HCT116 (cell line): Measurements from ENCODE around the gene FGD4. TPM values are rescaled to one million over a fixed set of nuclear protein-coding genes. Genes with fewer than 3 reads are reported as not detected.

Experiments
- ATAC-seq: fragments of 200-7000 bp; cut with Tn5 transposase; 2 replicates; pipeline ENCODE4 v1.9.1; 2020; ENCODE audit warnings: mild to moderate bottlenecking, moderate library complexity
- BruUV-seq: library from RNA; stranded (reverse); fragments of 400-500 nt; replicated peaks from 2 replicates; lab custom pipeline; 2021; lab: Mats Ljungman, UMichigan
- CTCF ChIA-PET: fragments of 300-600 bp; sonication (Branson Sonifier 250); formaldehyde crosslinking; loops from one replicate; lab custom pipeline; 2021; ENCODE audit warnings: antibody characterized with exemption; lab: Charles Lee
- POLR2A ChIA-PET: fragments of 300-600, 350-600 bp; sonication (Branson Sonifier 250); formaldehyde crosslinking; loops from one replicate; lab custom pipeline; 2021; ENCODE audit warnings: antibody characterized with exemption; lab: Charles Lee
- RAD21 ChIA-PET, 2 experiments: fragments of 300-600 bp; sonication (Branson Sonifier 250); formaldehyde crosslinking; loops; one replicate each; lab custom pipeline; 2023; ENCODE audit warnings: low total read pairs in 2 of 2; ENCODE audit not compliant: uncharacterized antibody in 2 of 2, unreplicated experiment in 2 of 2, low non-redundant PET in 1 of 2; lab: Charles Lee
- DNase-seq: peaks from one replicate; pipeline ENCODE4 v3.0.0-alpha.2; 2010; ENCODE audit warnings: low read depth, low spot score
- H2AFZ ChIP-seq: fragments of 200-600 bp; shearing (Covaris generic), sonication (generic); 2 replicates; pipeline ENCODE4 v1.6.1; 2017; ENCODE audit warnings: low read depth, mixed run types, mixed read lengths, antibody characterized with exemption, low read length; ENCODE audit not compliant: poor library complexity, severe bottlenecking
- H3K27ac ChIP-seq: 2 replicates; pipeline ENCODE4 v1.5.1; 2012; ENCODE audit warnings: low read depth, low read length
- H3K27me3 ChIP-seq: fragments of 200-600 bp; sonication (generic); 2 replicates; pipeline ENCODE4 v1.6.1; 2016; ENCODE audit warnings: mixed run types, low read length, mixed read lengths; ENCODE audit not compliant: insufficient read depth
- H3K36me3 ChIP-seq, 2 experiments: fragments of 200-500 bp in 1 of 2; fragments of 200-600 bp in 1 of 2; sonication (Bioruptor generic) in 1 of 2; sonication (generic) in 1 of 2; 2 replicates each; pipeline versions ENCODE4 v1.5.1 to v1.6.1; 2014 to 2016; ENCODE audit warnings: low read length in 2 of 2, inconsistent platforms in 1 of 2, mixed read lengths in 1 of 2, mixed run types in 1 of 2; ENCODE audit not compliant: insufficient read depth in 2 of 2, control insufficient read depth in 1 of 2
- H3K4me1 ChIP-seq, 2 experiments: fragments of 200-600 bp in 1 of 2; sonication (generic) in 1 of 2; 2 replicates each; pipeline versions ENCODE4 v1.5.1 to v1.6.1; 2012 to 2017; ENCODE audit warnings: low read length in 2 of 2, inconsistent platforms in 1 of 2, mild to moderate bottlenecking in 1 of 2, mixed read lengths in 1 of 2, mixed run types in 1 of 2, moderate library complexity in 1 of 2; ENCODE audit not compliant: insufficient read depth in 2 of 2, control insufficient read depth in 1 of 2
- H3K4me2 ChIP-seq: fragments of 200-600 bp; sonication (generic); 2 replicates; pipeline ENCODE4 v1.6.1; 2017; ENCODE audit warnings: mixed run types, low read length, mixed read lengths
- H3K4me3 ChIP-seq, 2 experiments: fragments of 200-600 bp in 1 of 2; sonication (generic) in 1 of 2; replicated peaks in 1 of 2; 2 replicates each; pipeline ENCODE4 v1.5.1; 2011 to 2016; ENCODE audit warnings: low read length in 2 of 2, control low read depth in 1 of 2, low read depth in 1 of 2, mild to moderate bottlenecking in 1 of 2, mixed read lengths in 1 of 2, mixed run types in 1 of 2
- H3K79me2 ChIP-seq: fragments of 200-600 bp; sonication (generic); 2 replicates; pipeline ENCODE4 v1.6.1; 2017; ENCODE audit warnings: mild to moderate bottlenecking, mixed run types, low read length, moderate library complexity, mixed read lengths; ENCODE audit not compliant: insufficient read depth
- H3K9ac ChIP-seq: fragments of 200-600 bp; sonication (generic); 2 replicates; pipeline ENCODE4 v1.6.1; 2016; ENCODE audit warnings: low read length, mixed read lengths
- H3K9me2 ChIP-seq: fragments of 200-600 bp; sonication (generic), shearing (Covaris generic); 2 replicates; pipeline ENCODE4 v1.6.1; 2017; ENCODE audit warnings: mixed run types, mild to moderate bottlenecking, moderate library complexity; ENCODE audit not compliant: insufficient read depth
- H3K9me3 ChIP-seq, 2 experiments: fragments of 200-500 bp in 1 of 2; fragments of 200-600 bp in 1 of 2; sonication (Bioruptor generic) in 1 of 2; sonication (generic) in 1 of 2; 2 replicates each; pipeline ENCODE4 v1.6.1; 2014 to 2017; ENCODE audit warnings: low read length in 2 of 2, mixed read lengths in 2 of 2, inconsistent platforms in 1 of 2, low read depth in 1 of 2, mild to moderate bottlenecking in 1 of 2, mixed run types in 1 of 2, moderate library complexity in 1 of 2; ENCODE audit not compliant: control insufficient read depth in 1 of 2, insufficient read depth in 1 of 2
- H4K20me1 ChIP-seq: fragments of 200-600 bp; sonication (generic), shearing (Covaris generic); 2 replicates; pipeline ENCODE4 v1.6.1; 2017; ENCODE audit warnings: mixed run types, mild to moderate bottlenecking, moderate library complexity; ENCODE audit not compliant: insufficient read depth
- ATF3 ChIP-seq: IDR thresholded peaks from 2 replicates; pipeline ENCODE4 v1.6.1; 2012
- CBX3 ChIP-seq: IDR thresholded peaks from 2 replicates; pipeline ENCODE4 v1.6.1; 2012; ENCODE audit warnings: low read depth
- CEBPB ChIP-seq: IDR thresholded peaks from 2 replicates; pipeline ENCODE4 v1.6.1; 2012; ENCODE audit warnings: low read depth
- ELF1 ChIP-seq: IDR thresholded peaks from 2 replicates; pipeline ENCODE4 v1.6.1; 2012; ENCODE audit warnings: low read depth, borderline replicate concordance
- EZH2 ChIP-seq: fragments of 200-600 bp; sonication (generic); IDR thresholded peaks from 2 replicates; pipeline ENCODE4 v1.6.1; 2017; ENCODE audit warnings: antibody characterized with exemption, mixed run types
- EZH2phosphoT487 ChIP-seq: fragments of 200-600 bp; IDR thresholded peaks from 2 replicates; pipeline ENCODE4 v1.6.1; 2018; ENCODE audit warnings: antibody characterized with exemption, borderline replicate concordance
- FOSL1 ChIP-seq: IDR thresholded peaks from 2 replicates; pipeline ENCODE4 v1.6.1; 2012; ENCODE audit warnings: low read depth
- JUND ChIP-seq: IDR thresholded peaks from 2 replicates; pipeline ENCODE4 v1.6.1; 2012
- MAX ChIP-seq: IDR thresholded peaks from 2 replicates; pipeline ENCODE4 v1.6.1; 2012
- REST ChIP-seq: IDR thresholded peaks from 2 replicates; pipeline ENCODE4 v1.6.1; 2012; ENCODE audit warnings: low read depth
- SP1 ChIP-seq: IDR thresholded peaks from 2 replicates; pipeline ENCODE4 v1.6.1; 2012; ENCODE audit warnings: low read depth
- SRF ChIP-seq: IDR thresholded peaks from 2 replicates; pipeline ENCODE4 v1.6.1; 2012; ENCODE audit warnings: low read depth
- TCF7L2 ChIP-seq: IDR thresholded peaks from 2 replicates; pipeline ENCODE4 v1.7.0; 2011; ENCODE audit warnings: borderline replicate concordance, inconsistent platforms; ENCODE audit not compliant: insufficient read depth, insufficient read length; ENCODE audit errors: extremely low read depth
- ZFX ChIP-seq: fragments of 450-650 bp; IDR thresholded peaks from 2 replicates; pipeline ENCODE4 v1.6.1; 2017
- intact Hi-C: fragments of 100-400 bp; cut with micrococcal nuclease; formaldehyde crosslinking; loops from 2 replicates; pipeline ENCODE4 v1.10.0; 2022
- total RNA-seq: library from RNA; stranded (reverse); gene quantifications from one replicate; pipeline ENCODE4 v1.2.1, GENCODE V29; 2021; ENCODE audit not compliant: unreplicated experiment
- TF ChIP-seq, protein P1 (sequence below): IDR thresholded peaks from 2 replicates; pipeline ENCODE4 v1.6.1; 2011; ENCODE audit warnings: mild to moderate bottlenecking, low read length, moderate library complexity; ENCODE audit not compliant: insufficient replicate concordance; ENCODE audit errors: extremely low read depth
- TF ChIP-seq, protein P2 (sequence below), 3 experiments: fragments of 200-600 bp in 1 of 3; sonication (generic) in 1 of 3; IDR thresholded peaks in 2 of 3; conservative IDR thresholded peaks in 1 of 3; 2 replicates each; pipeline ENCODE4 v1.5.1; 2012 to 2017; ENCODE audit warnings: low read depth in 2 of 3, low read length in 2 of 3, antibody characterized with exemption in 1 of 3, borderline replicate concordance in 1 of 3, control low read depth in 1 of 3, mild to moderate bottlenecking in 1 of 3, mixed read lengths in 1 of 3, mixed run types in 1 of 3, moderate library complexity in 1 of 3; ENCODE audit not compliant: insufficient read depth in 1 of 3

The FGD4 gene
- total RNA-seq, 1 experiment from 2014 or later: 7.7 TPM

GRCh38 chr12:32545413-32545980 is 146.1 kb downstream of the FGD4 start:
- ATAC-seq: no peak
- H3K9ac ChIP-seq: no peak overlapping the region
- H3K9me2 ChIP-seq: no peaks in the 10 kb centered on the region
- ChIA-PET RAD21 (no interaction called here), POLR2A (no interaction called here), CTCF (no interaction called here)
- H2AFZ ChIP-seq: no peak overlapping the region
- no peak overlapping the region for H3K4me3 ChIP-seq
- no peaks in the 10 kb centered on the region for H3K4me1 ChIP-seq
- DNase-seq: no peak
- no peaks in the 10 kb centered on the region for H3K36me3 ChIP-seq
- H3K27me3 ChIP-seq: no peaks in the 10 kb centered on the region
- H3K4me2 ChIP-seq: no peak overlapping the region
- H3K27ac ChIP-seq: no peak overlapping the region
- no TSS peak for BruUV-seq
- intact Hi-C loops: no loop called here
- TF ChIP-seq, protein P1, sequence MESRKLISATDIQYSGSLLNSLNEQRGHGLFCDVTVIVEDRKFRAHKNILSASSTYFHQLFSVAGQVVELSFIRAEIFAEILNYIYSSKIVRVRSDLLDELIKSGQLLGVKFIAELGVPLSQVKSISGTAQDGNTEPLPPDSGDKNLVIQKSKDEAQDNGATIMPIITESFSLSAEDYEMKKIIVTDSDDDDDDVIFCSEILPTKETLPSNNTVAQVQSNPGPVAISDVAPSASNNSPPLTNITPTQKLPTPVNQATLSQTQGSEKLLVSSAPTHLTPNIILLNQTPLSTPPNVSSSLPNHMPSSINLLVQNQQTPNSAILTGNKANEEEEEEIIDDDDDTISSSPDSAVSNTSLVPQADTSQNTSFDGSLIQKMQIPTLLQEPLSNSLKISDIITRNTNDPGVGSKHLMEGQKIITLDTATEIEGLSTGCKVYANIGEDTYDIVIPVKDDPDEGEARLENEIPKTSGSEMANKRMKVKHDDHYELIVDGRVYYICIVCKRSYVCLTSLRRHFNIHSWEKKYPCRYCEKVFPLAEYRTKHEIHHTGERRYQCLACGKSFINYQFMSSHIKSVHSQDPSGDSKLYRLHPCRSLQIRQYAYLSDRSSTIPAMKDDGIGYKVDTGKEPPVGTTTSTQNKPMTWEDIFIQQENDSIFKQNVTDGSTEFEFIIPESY: no peak
- TF ChIP-seq MAX (no peak), ZFX (no peak), TCF7L2 (no peak), ELF1 (no peak), EZH2phosphoT487 (no peak), SRF (no peak), EZH2 (no peak), ATF3 (no peak), JUND (no peak), SP1 (no peak), CBX3 (no peak), FOSL1 (no peak), CEBPB (no peak), REST (no peak)
- TF ChIP-seq, protein P2, sequence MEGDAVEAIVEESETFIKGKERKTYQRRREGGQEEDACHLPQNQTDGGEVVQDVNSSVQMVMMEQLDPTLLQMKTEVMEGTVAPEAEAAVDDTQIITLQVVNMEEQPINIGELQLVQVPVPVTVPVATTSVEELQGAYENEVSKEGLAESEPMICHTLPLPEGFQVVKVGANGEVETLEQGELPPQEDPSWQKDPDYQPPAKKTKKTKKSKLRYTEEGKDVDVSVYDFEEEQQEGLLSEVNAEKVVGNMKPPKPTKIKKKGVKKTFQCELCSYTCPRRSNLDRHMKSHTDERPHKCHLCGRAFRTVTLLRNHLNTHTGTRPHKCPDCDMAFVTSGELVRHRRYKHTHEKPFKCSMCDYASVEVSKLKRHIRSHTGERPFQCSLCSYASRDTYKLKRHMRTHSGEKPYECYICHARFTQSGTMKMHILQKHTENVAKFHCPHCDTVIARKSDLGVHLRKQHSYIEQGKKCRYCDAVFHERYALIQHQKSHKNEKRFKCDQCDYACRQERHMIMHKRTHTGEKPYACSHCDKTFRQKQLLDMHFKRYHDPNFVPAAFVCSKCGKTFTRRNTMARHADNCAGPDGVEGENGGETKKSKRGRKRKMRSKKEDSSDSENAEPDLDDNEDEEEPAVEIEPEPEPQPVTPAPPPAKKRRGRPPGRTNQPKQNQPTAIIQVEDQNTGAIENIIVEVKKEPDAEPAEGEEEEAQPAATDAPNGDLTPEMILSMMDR (IDR thresholded peaks at IDR 0.05 in 2 of 3, conservative IDR thresholded peaks at IDR 0.05 in 1 of 3; ENCODE audit: borderline replicate concordance in 1 of 3, insufficient read depth in 1 of 3, low read depth in 2 of 3, low read length in 2 of 3): no peak
- H3K79me2 ChIP-seq: no peaks in the 10 kb centered on the region
- no peaks in the 10 kb centered on the region for H4K20me1 ChIP-seq
- no peaks in the 10 kb centered on the region for H3K9me3 ChIP-seq
